Duodenal mucosa (tissue), 2 donors: ENCODE measurements around the gene CTNNA2.

Source experiments
- H3K27ac ChIP-seq: one replicate; pipeline ENCODE4 v1.7.0; 2013; ENCODE audit warnings: low read depth, low read length
- H3K27me3 ChIP-seq, 2 donors: one replicate each; pipeline ENCODE4 v1.7.0; 2013; ENCODE audit warnings: low read length in 2 of 2, control low read depth in 1 of 2; ENCODE audit not compliant: insufficient read depth in 2 of 2, control insufficient read depth in 1 of 2
- H3K36me3 ChIP-seq, 2 donors: one replicate each; pipeline ENCODE4 v1.7.0; 2013; ENCODE audit warnings: low read length in 2 of 2, control low read depth in 1 of 2; ENCODE audit not compliant: insufficient read depth in 2 of 2, control insufficient read depth in 1 of 2
- H3K4me1 ChIP-seq, 2 donors: one replicate each; pipeline ENCODE4 v1.7.0; 2013; ENCODE audit warnings: low read length in 2 of 2, control low read depth in 1 of 2; ENCODE audit not compliant: insufficient read depth in 2 of 2, control insufficient read depth in 1 of 2
- H3K4me3 ChIP-seq, 2 donors: one replicate each; pipeline ENCODE4 v1.7.0; 2013; ENCODE audit warnings: low read length in 2 of 2, low read depth in 1 of 2
- H3K9ac ChIP-seq, 2 donors: one replicate each; pipeline ENCODE4 v1.7.0; 2013; ENCODE audit warnings: low read length in 2 of 2, low read depth in 1 of 2
- H3K9me3 ChIP-seq, 2 donors: one replicate each; pipeline ENCODE4 v1.7.0; 2013; ENCODE audit warnings: low read length in 2 of 2, control low read depth in 1 of 2; ENCODE audit not compliant: control insufficient read depth in 1 of 2

Gene CTNNA2

GRCh38 chr2:80527119-80527518 is 1014.3 kb downstream of the CTNNA2 start:
- no peak overlapping the region for H3K9ac ChIP-seq
- no peaks in the 10 kb centered on the region for H3K4me1 ChIP-seq
- H3K27me3 ChIP-seq = no peaks in the 10 kb centered on the region
- H3K4me3 ChIP-seq = no peak overlapping the region
- H3K36me3 ChIP-seq = no peaks in the 10 kb centered on the region
- H3K9me3 ChIP-seq = no peaks in the 10 kb centered on the region
- H3K27ac ChIP-seq = no peak overlapping the region

- Histone ChIP-seq H3K27ac (no peak overlapping the region), H3K4me3 (no peak overlapping the region), H3K27me3 (no peaks in the 10 kb centered on the region), H3K36me3 (no peaks in the 10 kb centered on the region), H3K9me3 (no peaks in the 10 kb centered on the region), H3K9ac (no peak overlapping the region), H3K4me1 (no peaks in the 10 kb centered on the region)
Measured at GRCh38 chr2:80529466-80530165, 1016.8 kb downstream of the CTNNA2 start.

- no peak overlapping the region for H3K9ac ChIP-seq
- H3K36me3 ChIP-seq = no peaks in the 10 kb centered on the region
- H3K4me1 ChIP-seq = no peaks in the 10 kb centered on the region
Measured at GRCh38 chr2:80530442-80531064, 1017.7 kb downstream of the CTNNA2 start.

GRCh38 chr2:80531319-80531718 is 1018.5 kb downstream of the CTNNA2 start:
- no peaks in the 10 kb centered on the region for H3K9me3 ChIP-seq
- H3K27ac ChIP-seq = no peak overlapping the region
- no peaks in the 10 kb centered on the region for H3K27me3 ChIP-seq
- H3K9ac ChIP-seq = no peak overlapping the region
- H3K4me1 ChIP-seq = no peaks in the 10 kb centered on the region
- H3K4me3 ChIP-seq = no peak overlapping the region
- no peaks in the 10 kb centered on the region for H3K36me3 ChIP-seq

More at GRCh38 chr2:80530442-80531064, 1017.7 kb downstream of the CTNNA2 start:
- H3K27me3 ChIP-seq = no peaks in the 10 kb centered on the region
- H3K27ac ChIP-seq = no peak overlapping the region
- no peaks in the 10 kb centered on the region for H3K9me3 ChIP-seq
- no peak overlapping the region for H3K4me3 ChIP-seq

- H3K9me3 ChIP-seq = no peaks in the 10 kb centered on the region
- H3K4me1 ChIP-seq = no peaks in the 10 kb centered on the region
- H3K27me3 ChIP-seq = no peaks in the 10 kb centered on the region
- H3K27ac ChIP-seq = no peak overlapping the region
- H3K4me3 ChIP-seq = no peak overlapping the region
- H3K9ac ChIP-seq = no peak overlapping the region
- no peaks in the 10 kb centered on the region for H3K36me3 ChIP-seq
Measured at GRCh38 chr2:80545420-80546210, 1032.8 kb downstream of the CTNNA2 start.

GRCh38 chr2:80546766-80547165 is 1033.9 kb downstream of the CTNNA2 start:
- Histone ChIP-seq H3K4me3 (no peak overlapping the region), H3K36me3 (no peaks in the 10 kb centered on the region), H3K4me1 (no peaks in the 10 kb centered on the region), H3K27ac (no peak overlapping the region), H3K27me3 (no peaks in the 10 kb centered on the region), H3K9me3 (no peaks in the 10 kb centered on the region), H3K9ac (no peak overlapping the region)

- Histone ChIP-seq H3K27ac (no peak overlapping the region), H3K9ac (no peak overlapping the region), H3K27me3 (no peaks in the 10 kb centered on the region), H3K9me3 (no peaks in the 10 kb centered on the region), H3K36me3 (no peaks in the 10 kb centered on the region), H3K4me3 (no peak overlapping the region), H3K4me1 (no peaks in the 10 kb centered on the region)
Measured at GRCh38 chr2:80547344-80547743, 1034.5 kb downstream of the CTNNA2 start.

- no peaks in the 10 kb centered on the region for H3K36me3 ChIP-seq
- H3K9ac ChIP-seq = no peak overlapping the region
- no peak overlapping the region for H3K4me3 ChIP-seq
- no peak overlapping the region for H3K27ac ChIP-seq
- H3K4me1 ChIP-seq = no peaks in the 10 kb centered on the region
- no peaks in the 10 kb centered on the region for H3K9me3 ChIP-seq
- H3K27me3 ChIP-seq = no peaks in the 10 kb centered on the region
Measured at GRCh38 chr2:80548469-80548868, 1035.6 kb downstream of the CTNNA2 start.

- Histone ChIP-seq H3K4me3 (no peak overlapping the region), H3K4me1 (no peaks in the 10 kb centered on the region), H3K9me3 (no peaks in the 10 kb centered on the region), H3K27me3 (no peaks in the 10 kb centered on the region), H3K27ac (no peak overlapping the region), H3K9ac (no peak overlapping the region), H3K36me3 (no peaks in the 10 kb centered on the region)
Measured at GRCh38 chr2:80549901-80550300, 1037.0 kb downstream of the CTNNA2 start.

- Histone ChIP-seq H3K27ac (no peak overlapping the region), H3K9me3 (no peaks in the 10 kb centered on the region), H3K9ac (no peak overlapping the region), H3K4me1 (no peaks in the 10 kb centered on the region), H3K36me3 (no peaks in the 10 kb centered on the region), H3K4me3 (no peak overlapping the region), H3K27me3 (no peaks in the 10 kb centered on the region)
Measured at GRCh38 chr2:80560326-80560725, 1047.5 kb downstream of the CTNNA2 start.
